Lower leg skin (tissue), 4 donors: ENCODE measurements around the gene CLSTN1. TPM values are rescaled to one million over a fixed set of nuclear protein-coding genes. Genes with fewer than 3 reads are reported as not detected.

ENCODE experiments used
- DNase-seq, 2 donors: peaks; one replicate each; pipeline ENCODE4 v3.0.0-alpha.2; 2019; ENCODE audit warnings: low spot score in 2 of 2
- H3K4me3 ChIP-seq: fragments of 200-600 bp; sonication (generic); 2 replicates; pipeline ENCODE4 v1.5.1; 2017; ENCODE audit warnings: mild to moderate bottlenecking, low read depth; ENCODE audit not compliant: poor library complexity, severe bottlenecking
- CTCF ChIP-seq, 3 donors: fragments of 450-650 bp; IDR thresholded peaks; one replicate each; pipeline ENCODE4 v1.5.1; 2016; ENCODE audit warnings: antibody characterized with exemption in 3 of 3, mild to moderate bottlenecking in 3 of 3, moderate library complexity in 2 of 3
- POLR2A ChIP-seq, 2 donors: fragments of 450-650 bp; IDR thresholded peaks; one replicate each; pipeline ENCODE4 v1.6.1; 2016 to 2017; ENCODE audit warnings: antibody characterized with exemption in 2 of 2, mild to moderate bottlenecking in 1 of 2, moderate library complexity in 1 of 2
- WGBS, 2 donors: methylation state at CpG; one replicate each; pipeline ENCODE4 v1.1.5; 2018; 5-methylcytosine and 5-hydroxymethylcytosine counted together
- intact Hi-C: fragments of 100-400 bp; cut with DNase I; formaldehyde crosslinking; loops from one replicate; pipeline ENCODE4 v1.15.0; 2023; ENCODE audit warnings: low total_unique reads
- total RNA-seq, 4 donors: library from RNA; depleted of rRNA; stranded (reverse); fragments of >200 nt; gene quantifications; one replicate each; pipeline ENCODE4 v1.1.0, GENCODE V29; 2016

Gene CLSTN1
- total RNA-seq, 4 donors from 2014 or later: 116 to 174 (median 150) TPM

- H3K4me3 ChIP-seq: no peak overlapping the region
- no peak for TF ChIP-seq POLR2A (IDR thresholded peaks at IDR 0.05)
- no peak for TF ChIP-seq CTCF (IDR thresholded peaks at IDR 0.05)
- 90 to 97% methylated on average over 4 of the region's 4 CpGs for WGBS, 2 donors
- intact Hi-C loops: no loop called here
- DNase-seq: no peak
Measured at GRCh38 chr1:9706178-9706577, 117.6 kb downstream of the CLSTN1 start.

- no peak for DNase-seq
- intact Hi-C loops: no loop called here
- TF ChIP-seq CTCF (IDR thresholded peaks at IDR 0.05) (no peak), POLR2A (IDR thresholded peaks at IDR 0.05) (no peak)
- H3K4me3 ChIP-seq: no peak overlapping the region
- 88 to 91% methylated on average over 8 of the region's 8 CpGs for WGBS, 2 donors
Measured at GRCh38 chr1:9705337-9706093, 118.2 kb downstream of the CLSTN1 start.

DNA sequence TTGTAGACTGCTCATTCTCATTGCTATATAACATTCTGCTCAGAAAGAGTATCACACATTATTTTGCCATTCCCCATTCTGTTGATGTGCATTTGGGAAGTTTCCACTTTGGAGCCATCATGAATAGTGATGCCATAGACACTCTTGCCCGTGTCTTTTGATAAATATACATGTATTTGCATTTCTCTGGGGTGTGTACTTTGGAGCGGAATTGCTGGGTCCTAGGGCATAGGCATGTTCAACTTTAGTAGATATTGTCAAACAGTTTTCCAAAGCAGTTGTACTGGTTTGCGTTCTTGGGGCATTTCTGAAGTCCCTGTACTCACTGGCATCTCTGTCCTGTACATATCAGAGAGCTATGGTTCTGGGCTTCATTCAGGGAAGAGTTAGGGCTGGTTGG, 120.1 kb downstream of the CLSTN1 start:
- WGBS, 2 donors: 93 to 96% methylated on average over 3 of the region's 3 CpGs
- DNase-seq: no peak
- TF ChIP-seq CTCF (IDR thresholded peaks at IDR 0.05): no peak
- H3K4me3 ChIP-seq: no peak overlapping the region
- intact Hi-C loops: no loop called here

DNA sequence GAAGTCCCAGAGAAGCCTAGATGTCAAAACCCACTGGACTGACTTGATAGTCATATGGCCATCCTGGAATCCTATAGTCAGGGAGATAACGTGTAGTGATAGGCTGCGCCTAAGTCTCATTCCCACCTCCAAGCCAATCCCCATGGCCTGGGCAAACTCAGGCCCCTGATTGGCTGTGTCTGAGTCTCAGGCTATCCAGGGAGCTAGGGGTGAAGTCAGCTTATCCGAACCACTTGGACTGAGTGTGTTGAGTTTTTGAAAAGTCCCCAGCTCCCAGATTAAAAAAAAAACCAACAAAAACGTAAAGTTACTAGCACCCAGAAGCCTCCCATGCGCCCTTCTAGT, 120.6 kb downstream of the CLSTN1 start:
- 92% methylated on average over 5 of the region's 5 CpGs for WGBS, 2 donors
- H3K4me3 ChIP-seq: no peak overlapping the region
- DNase-seq: no peak

DNA sequence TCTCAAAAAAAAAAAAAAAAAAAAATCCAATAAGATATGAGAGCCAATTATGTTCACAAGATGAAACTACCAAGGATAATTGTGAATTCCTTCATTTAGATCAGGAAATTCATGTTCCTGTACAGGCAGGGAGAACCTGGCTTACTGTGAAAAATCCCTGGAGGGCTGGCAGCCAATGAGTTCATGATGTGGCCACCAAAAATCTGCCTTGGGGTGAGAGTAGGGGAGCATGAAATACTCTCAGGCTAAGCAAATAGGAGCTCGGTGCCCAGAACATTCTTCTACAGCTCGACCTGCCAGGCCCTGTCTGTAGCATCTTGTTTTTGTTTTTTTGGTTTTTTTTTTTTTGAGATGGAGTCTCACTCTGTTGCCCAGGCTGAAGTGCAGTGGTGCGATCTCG, 122.1 kb downstream of the CLSTN1 start:
- intact Hi-C loops: no loop called here
- DNase-seq: no peak
- TF ChIP-seq POLR2A (IDR thresholded peaks at IDR 0.05) (no peak), CTCF (IDR thresholded peaks at IDR 0.05) (no peak)
- no peak overlapping the region for H3K4me3 ChIP-seq
- WGBS, 2 donors: 51 to 60% methylated on average over 4 of the region's 4 CpGs

More for the DNA sequence above, 120.6 kb downstream of the CLSTN1 start:
- TF ChIP-seq CTCF (IDR thresholded peaks at IDR 0.05) (no peak), POLR2A (IDR thresholded peaks at IDR 0.05) (no peak)
- intact Hi-C loops: no loop called here

GRCh38 chr1:9700340-9700739, 123.4 kb downstream of the CLSTN1 start:
- TF ChIP-seq POLR2A (IDR thresholded peaks at IDR 0.05) (no peak), CTCF (IDR thresholded peaks at IDR 0.05) (no peak)
- DNase-seq: no peak
- 84 to 88% methylated on average over 12 of the region's 12 CpGs for WGBS, 2 donors
- intact Hi-C loops: no loop called here
- H3K4me3 ChIP-seq: no peak overlapping the region
